NCI-H2107 (cell line): ENCODE measurements around the gene ANKRD31.

Experiments used
- DNase-seq: peaks from one replicate; lab custom pipeline; 2025; lab: John Stamatoyannopoulos, UW

The ANKRD31 gene

DNA sequence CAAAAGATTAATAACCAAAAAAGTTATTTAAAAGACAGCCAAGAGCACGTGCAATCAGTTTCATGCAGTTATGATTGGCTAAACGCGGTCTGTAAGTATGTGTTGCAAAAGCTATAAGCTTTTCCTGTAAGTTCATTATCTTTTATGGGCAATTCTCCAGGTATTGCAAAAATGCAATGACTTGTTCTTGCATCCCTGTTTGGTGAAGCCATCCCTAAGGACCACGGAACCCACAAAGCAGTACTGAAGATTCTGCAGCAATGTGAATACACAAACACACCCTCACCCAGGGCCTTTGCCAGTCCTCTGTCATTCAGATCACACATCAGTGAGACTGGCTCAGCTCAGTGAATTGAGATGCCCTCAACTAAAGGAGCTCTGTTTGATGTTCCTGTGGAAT, 195.7 kb downstream of the ANKRD31 start:
- DNase-seq, result no peak

DNA sequence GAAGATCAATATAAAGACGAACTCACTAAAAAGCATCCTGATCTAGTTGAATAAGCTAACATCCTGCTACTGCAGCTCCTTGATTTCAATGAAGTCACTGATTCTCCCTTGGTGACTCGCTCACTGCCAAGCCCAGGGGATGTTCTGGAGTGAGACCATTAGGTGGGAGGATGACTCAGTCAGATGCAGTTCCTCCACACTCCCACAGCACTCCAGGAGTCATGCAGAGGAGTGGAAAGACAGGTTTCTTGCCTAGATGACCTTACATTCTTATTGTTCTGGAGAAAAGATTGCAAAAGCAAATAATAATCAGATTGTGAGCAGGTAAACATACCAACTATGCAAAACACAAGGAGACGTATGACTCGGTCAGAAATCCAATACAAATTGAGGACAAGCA, 199.6 kb downstream of the ANKRD31 start:
- DNase-seq, result no peak

DNA sequence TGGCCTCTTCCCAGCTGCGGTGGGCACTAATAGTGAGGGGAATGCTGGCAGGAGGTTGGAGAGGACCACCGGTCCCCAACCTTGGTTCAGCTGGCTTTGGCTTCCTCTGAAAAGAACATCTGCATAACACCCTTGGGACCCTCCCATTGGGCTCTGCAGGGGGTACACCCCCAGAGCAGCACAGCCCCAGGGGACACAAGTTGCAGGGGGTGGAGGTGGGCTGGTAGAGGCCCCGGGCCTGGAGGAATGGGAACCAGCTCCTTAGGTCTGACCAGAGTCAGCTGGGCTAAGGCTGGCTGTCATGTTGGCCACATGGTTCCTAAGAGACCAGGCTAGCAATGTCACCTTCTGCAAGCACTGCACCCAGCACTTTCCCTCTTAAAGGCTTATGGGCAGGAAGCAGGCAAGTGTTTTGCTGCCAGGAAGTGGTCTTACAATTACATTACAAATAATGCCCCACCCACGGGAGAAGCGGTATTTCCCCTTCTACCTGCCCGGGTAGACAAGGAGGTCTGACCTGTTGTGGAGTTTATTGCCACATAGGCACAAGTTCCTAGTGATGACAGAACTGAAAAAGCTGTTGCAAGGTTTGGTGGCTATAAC, 202.4 kb downstream of the ANKRD31 start:
- no peak for DNase-seq

DNA sequence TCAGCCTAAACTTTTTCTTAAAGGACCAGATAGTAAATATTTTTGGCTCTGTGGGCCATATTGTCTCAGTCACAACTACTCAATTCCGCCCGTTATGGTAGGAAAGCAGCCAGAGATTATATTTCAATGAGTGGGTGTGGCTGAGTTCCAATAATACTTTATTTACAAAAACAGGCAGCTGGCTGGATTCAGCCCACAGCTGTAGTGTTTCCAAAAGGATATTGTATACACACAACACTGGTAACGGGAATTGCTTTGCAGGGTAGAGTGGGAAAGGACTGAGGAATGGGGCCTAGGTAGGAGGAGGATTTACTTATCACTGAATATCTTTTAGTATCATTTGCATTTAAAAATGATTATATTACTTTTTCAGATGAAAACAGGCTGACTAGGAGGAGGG, 205.3 kb downstream of the ANKRD31 start:
- no peak for DNase-seq

DNA sequence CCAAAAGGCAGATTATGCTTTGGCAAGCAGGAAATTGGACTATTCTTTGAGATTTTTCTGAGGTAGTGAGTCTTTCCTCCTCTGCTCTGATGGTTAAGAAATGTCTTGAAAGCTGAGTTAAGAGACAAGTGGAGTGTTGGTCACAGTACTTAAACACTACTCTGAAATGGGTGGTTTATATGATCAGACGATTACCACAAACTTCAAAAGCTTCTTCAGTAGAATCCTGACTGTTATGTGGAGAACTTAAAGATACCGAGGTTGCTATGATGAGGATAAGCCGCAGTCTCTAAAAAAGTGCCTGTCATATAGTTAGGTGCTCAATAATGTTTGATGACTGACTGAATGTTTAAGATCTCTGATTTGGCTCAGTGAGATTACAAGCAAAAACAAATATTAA, 208.6 kb downstream of the ANKRD31 start:
- DNase-seq, result no peak

DNA sequence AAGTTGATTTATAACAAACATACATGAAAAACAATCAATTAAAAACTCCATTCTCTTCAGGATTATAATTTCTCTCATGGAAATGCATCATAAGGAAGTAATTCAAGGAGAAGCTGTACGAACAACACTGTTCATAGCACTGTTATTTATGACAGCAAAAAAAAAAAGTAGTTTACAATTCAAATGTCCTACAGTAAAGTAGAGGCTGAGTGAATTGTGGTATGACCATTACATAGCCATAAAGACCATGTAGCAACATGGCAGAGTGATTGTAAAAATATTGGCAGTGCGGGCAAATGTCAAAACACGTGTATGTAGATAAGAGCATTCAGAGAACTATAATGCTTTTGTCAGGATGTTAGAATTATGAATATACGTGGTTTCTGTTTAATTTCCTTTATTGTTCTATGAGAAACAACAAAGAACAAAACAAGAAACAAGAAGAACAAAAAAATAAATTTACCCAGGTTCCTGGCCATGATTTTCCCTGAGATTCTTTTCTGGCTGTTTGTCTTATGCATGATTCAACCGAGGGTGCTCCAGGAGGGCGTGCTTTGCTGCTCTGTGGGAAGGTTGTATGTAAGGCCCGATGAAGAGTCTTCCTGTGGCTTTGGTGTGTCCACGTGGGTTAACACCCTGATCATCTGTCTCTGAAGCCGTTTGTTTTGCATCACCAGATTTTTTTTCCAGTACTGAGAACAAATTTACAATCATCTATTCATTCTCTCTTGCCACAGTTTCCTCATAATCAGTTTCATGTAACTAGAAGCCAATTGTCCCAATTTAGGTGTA, 213.1 kb downstream of the ANKRD31 start:
- no peak for DNase-seq

DNA sequence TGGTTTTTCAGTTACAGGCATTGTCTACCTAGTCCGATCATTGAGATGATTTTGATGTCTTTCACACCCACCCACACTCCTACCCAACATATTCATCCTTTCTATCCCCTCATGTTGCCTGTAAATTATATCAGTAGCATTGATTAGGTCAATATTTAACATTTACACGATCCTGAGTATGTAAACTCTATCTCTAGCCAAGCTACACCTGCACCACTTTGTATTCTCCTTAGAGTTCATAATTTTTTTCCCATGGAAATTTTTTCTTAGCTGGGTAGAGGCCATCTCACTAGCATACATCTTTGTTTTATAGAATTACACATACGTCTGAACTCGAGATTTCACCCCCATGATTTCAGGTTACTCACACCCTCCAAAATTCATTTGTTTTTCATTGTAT, 214.9 kb downstream of the ANKRD31 start:
- DNase-seq, result no peak

DNA sequence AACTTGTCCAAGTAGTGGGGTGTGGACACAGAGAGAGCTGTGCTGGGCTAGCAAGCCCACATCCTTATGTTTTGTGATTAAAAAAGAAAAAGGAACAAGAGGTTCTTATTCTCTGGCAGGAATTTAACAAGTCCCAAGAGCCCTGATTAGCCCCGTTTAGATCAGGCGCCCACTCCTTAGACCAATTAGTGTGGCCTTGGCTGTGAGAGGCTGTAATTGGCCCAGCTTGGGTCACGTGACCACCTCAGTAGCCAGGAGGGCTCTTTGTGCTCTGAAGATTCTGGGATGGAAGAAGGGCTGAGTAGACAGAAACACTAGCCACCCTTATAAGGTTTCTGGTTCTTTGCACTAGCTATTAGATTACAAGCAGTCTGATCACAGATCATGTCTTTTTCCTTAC, 215.5 kb downstream of the ANKRD31 start:
- no peak for DNase-seq

DNA sequence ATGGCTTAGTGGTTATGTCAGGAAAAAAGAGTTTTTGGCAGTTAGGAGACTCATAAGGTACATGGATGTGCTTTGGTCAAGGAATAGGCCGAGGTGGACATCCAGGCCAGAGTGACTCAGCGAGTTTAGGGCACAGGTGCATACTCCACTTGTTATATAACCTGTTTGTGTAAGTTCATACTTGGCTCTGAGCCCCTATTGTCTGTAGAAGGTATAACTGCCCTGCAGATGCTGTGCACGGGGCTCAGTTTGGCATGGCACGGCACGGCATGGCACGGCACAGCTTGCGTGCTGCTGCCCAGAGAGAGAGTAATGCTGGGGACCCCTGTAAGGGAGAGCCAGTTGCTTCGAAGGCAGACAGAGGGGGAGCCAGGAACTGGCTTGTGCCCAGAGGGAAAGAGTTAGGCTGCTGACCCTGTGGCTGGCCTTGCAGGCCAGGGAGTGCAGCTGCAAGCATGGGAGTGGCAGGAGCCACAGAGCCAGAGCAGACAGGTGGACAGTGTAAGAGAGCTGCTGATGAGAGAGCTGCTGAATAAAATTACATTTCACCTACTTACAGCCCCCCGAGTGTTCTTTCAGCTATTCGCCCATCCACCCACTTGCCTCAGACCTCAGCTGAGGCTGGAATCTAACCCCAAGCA, 216.5 kb downstream of the ANKRD31 start:
- no peak for DNase-seq

DNA sequence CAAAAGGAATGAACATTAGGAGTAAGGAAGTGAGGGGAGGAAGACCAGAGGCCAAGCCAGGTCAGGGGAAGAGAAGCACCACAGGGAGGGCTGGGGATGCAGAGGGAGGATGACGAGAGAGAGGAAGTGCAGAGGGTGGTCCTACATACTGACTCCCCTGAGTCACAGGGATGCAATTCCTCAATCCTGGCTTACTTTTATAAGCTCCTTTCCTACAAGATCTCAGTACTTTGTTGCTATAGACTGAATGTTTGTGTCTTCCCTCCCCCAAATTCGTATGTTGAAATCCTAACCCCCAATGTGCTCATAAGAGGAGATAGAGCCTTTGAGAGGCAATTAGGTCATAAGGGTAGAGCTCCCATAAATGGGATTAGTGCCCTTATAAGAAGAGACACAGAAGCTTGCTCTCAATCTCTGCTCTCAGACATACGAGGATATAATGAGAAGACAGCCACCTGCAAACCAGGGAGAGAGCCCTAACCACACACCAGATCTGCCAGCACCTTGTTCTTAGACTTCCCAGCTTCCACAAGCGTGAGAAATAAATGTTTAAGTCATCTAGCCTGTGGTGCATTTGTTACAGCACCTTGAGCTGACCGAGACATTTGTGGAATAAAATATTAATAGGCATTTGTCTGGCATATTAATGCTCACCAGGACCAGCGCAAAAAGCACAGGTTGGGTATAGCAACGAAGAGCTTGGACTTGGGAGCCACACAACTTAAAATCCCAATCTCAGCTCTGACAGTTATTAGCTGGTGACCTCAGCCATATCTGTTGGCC, 217.7 kb downstream of the ANKRD31 start:
- DNase-seq, result no peak
